GM12801 (cell line): ENCODE data around the gene PROSER2.

ENCODE experiments used
- CTCF ChIP-seq: IDR thresholded peaks from one replicate; pipeline ENCODE4 v1.5.1; 2011; ENCODE audit warnings: control low read depth; ENCODE audit not compliant: insufficient read length; ENCODE audit errors: extremely low read depth

PROSER2 gene

GRCh38 chr10:11896549-11897200 is 73.5 kb downstream of the PROSER2 start:
- no peak for TF ChIP-seq CTCF

DNA sequence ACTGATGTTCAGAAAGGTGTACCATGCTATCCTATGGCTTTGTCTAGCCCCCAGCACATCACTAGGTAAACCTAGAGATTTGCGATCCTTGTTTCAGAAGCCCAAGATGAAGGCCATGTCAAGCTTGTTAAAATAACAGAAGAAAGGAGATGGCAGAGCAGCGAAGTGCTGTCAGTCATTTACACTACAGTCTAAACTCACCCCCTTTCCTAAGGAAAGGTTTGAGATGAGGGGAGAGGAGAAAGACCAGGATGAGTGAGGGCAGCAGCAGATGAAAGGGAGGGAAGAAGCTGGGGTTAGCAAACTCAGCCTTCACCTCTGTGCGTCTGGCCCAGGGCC is 74.8 kb downstream of the PROSER2 start:
- no peak for TF ChIP-seq CTCF

GRCh38 chr10:11898372-11899066 is 75.4 kb downstream of the PROSER2 start:
- TF ChIP-seq CTCF: no peak

- no peak for TF ChIP-seq CTCF
Observed at GRCh38 chr10:11899067-11899876, 76.1 kb downstream of the PROSER2 start.

- TF ChIP-seq CTCF: no peak
Observed at GRCh38 chr10:11901036-11901301, 77.8 kb downstream of the PROSER2 start.

DNA sequence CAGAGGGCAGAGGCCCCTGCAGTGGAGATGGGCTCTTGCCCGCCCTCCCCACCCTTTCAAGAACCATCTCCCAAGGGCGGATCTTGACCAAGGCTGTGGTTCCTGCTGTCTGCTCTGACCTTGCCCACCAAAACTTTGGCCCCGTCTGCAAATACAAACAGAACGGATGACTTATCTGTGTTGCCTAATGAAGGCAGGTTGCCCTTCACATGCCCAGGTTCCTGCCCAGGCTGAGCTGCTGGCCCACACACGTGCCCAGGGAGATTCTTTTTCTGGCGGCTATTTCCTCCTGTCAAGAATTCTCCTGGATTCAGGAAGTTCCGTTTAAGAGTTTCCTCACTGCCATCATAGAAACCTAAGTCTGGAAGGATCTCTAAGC is 78.3 kb downstream of the PROSER2 start:
- TF ChIP-seq CTCF: no peak

- no peak for TF ChIP-seq CTCF
Observed at GRCh38 chr10:11901833-11902475, 78.8 kb downstream of the PROSER2 start.
